LHCN-M2 (cell line): ENCODE results near the gene NDUFA7. TPM values are rescaled to one million over a fixed set of nuclear protein-coding genes. Genes with fewer than 3 reads are reported as not detected.
"Not testable (repeated sequence)": the region's sequence is repeated elsewhere in the genome, so short reads cannot be mapped to it uniquely, and the experiment has no call there.

Source experiments
- DNase-seq: peaks from one replicate; pipeline ENCODE4 v3.0.0-alpha.2; 2012; ENCODE audit warnings: low read depth
- total RNA-seq: library from RNA; depleted of rRNA; stranded (reverse); fragments of >200 nt; gene quantifications from 2 replicates; pipeline ENCODE4 v1.2.3, GENCODE V29; 2014

The NDUFA7 gene
- total RNA-seq, 1 experiment from 2014 or later = 34.9 TPM

GRCh38 chr19:8342316-8342683, 21.1 kb upstream of the NDUFA7 start:
- DNase-seq = no peak

- DNase-seq = not testable (repeated sequence)
Measured at GRCh38 chr19:8341504-8341903, 20.3 kb upstream of the NDUFA7 start.

- DNase-seq = no peak
Measured at GRCh38 chr19:8340341-8341096, 19.3 kb upstream of the NDUFA7 start.

- no peak for DNase-seq
Measured at GRCh38 chr19:8338835-8339234, 17.7 kb upstream of the NDUFA7 start.

- DNase-seq = no peak
Measured at GRCh38 chr19:8337728-8338127, 16.6 kb upstream of the NDUFA7 start.

- DNase-seq = no peak
Measured at GRCh38 chr19:8336660-8337059, 15.5 kb upstream of the NDUFA7 start.

GRCh38 chr19:8336072-8336569, 14.9 kb upstream of the NDUFA7 start:
- no peak for DNase-seq

- no peak for DNase-seq
Measured at GRCh38 chr19:8335343-8336071, 14.3 kb upstream of the NDUFA7 start.

GRCh38 chr19:8334458-8335342, 13.5 kb upstream of the NDUFA7 start:
- DNase-seq = peak; percentile 74

- no peak for DNase-seq
Measured at GRCh38 chr19:8333767-8334457, 12.7 kb upstream of the NDUFA7 start.

GRCh38 chr19:8332976-8333766, 12.0 kb upstream of the NDUFA7 start:
- no peak for DNase-seq

GRCh38 chr19:8331263-8331845, 10.2 kb upstream of the NDUFA7 start:
- no peak for DNase-seq

- no peak for DNase-seq
Measured at GRCh38 chr19:8329996-8330395, 8.8 kb upstream of the NDUFA7 start.

- DNase-seq = no peak
Measured at GRCh38 chr19:8325454-8325853, 4.3 kb upstream of the NDUFA7 start.

GRCh38 chr19:8324186-8325050, 3.2 kb upstream of the NDUFA7 start:
- DNase-seq = no peak

GRCh38 chr19:8323781-8324185, 2.6 kb upstream of the NDUFA7 start:
- DNase-seq = no peak

- no peak for DNase-seq
Measured at GRCh38 chr19:8322638-8322997, 1.4 kb upstream of the NDUFA7 start.

- DNase-seq = no peak
Measured at GRCh38 chr19:8321986-8322637, 937 bp upstream of the NDUFA7 start.
